Hepatocyte (in vitro differentiated cells): ENCODE measurements around the gene NCAPD2.

Experiments used
- EZH2 ChIP-seq: fragments of 200-600 bp; sonication (generic); IDR thresholded peaks from 2 replicates; pipeline ENCODE4 v1.6.1; 2016; ENCODE audit warnings: antibody characterized with exemption, mild to moderate bottlenecking, borderline replicate concordance
- EZH2phosphoT487 ChIP-seq: fragments of 200-600 bp; sonication (generic); IDR thresholded peaks from one replicate; pipeline ENCODE4 v1.6.1; 2018; ENCODE audit warnings: antibody characterized with exemption, mild to moderate bottlenecking, low read depth, moderate library complexity; ENCODE audit not compliant: unreplicated experiment, severe bottlenecking
- TF ChIP-seq, protein P1 (sequence below): fragments of 200-600 bp; sonication (generic); IDR thresholded peaks from 2 replicates; pipeline ENCODE4 v1.5.1; 2016; ENCODE audit warnings: antibody characterized with exemption, mild to moderate bottlenecking; ENCODE audit not compliant: poor library complexity

DNA sequence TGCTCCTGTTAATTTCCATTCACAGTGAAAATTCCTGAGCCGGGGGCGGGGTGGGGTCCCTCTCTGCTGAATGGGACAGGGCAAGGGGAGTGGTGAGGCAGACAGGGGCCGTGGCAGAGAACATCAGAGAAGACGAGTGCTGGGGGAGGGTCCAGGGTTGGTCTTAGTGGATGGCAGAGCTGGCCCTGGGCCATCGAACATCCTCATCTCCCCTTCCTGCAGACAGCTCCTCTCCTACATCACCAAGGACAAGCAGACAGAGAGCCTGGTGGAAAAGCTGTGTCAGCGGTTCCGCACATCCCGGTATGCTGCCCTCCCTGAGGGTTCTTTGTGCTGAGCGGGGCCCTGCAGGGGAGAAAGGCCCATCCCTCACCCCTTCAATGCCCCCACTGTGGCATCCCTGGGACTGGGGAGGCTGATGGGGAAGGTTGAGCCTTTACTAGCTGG is 35.4 kb downstream of the NCAPD2 start:
- TF ChIP-seq EZH2 (no peak), EZH2phosphoT487 (no peak)
- TF ChIP-seq, protein P1, sequence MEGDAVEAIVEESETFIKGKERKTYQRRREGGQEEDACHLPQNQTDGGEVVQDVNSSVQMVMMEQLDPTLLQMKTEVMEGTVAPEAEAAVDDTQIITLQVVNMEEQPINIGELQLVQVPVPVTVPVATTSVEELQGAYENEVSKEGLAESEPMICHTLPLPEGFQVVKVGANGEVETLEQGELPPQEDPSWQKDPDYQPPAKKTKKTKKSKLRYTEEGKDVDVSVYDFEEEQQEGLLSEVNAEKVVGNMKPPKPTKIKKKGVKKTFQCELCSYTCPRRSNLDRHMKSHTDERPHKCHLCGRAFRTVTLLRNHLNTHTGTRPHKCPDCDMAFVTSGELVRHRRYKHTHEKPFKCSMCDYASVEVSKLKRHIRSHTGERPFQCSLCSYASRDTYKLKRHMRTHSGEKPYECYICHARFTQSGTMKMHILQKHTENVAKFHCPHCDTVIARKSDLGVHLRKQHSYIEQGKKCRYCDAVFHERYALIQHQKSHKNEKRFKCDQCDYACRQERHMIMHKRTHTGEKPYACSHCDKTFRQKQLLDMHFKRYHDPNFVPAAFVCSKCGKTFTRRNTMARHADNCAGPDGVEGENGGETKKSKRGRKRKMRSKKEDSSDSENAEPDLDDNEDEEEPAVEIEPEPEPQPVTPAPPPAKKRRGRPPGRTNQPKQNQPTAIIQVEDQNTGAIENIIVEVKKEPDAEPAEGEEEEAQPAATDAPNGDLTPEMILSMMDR, result no peak
